ENCODE data around the gene UBTF.

- TF ChIP-seq, protein P1, sequence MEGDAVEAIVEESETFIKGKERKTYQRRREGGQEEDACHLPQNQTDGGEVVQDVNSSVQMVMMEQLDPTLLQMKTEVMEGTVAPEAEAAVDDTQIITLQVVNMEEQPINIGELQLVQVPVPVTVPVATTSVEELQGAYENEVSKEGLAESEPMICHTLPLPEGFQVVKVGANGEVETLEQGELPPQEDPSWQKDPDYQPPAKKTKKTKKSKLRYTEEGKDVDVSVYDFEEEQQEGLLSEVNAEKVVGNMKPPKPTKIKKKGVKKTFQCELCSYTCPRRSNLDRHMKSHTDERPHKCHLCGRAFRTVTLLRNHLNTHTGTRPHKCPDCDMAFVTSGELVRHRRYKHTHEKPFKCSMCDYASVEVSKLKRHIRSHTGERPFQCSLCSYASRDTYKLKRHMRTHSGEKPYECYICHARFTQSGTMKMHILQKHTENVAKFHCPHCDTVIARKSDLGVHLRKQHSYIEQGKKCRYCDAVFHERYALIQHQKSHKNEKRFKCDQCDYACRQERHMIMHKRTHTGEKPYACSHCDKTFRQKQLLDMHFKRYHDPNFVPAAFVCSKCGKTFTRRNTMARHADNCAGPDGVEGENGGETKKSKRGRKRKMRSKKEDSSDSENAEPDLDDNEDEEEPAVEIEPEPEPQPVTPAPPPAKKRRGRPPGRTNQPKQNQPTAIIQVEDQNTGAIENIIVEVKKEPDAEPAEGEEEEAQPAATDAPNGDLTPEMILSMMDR (IDR thresholded peaks at IDR 0.05): no peak
- TF ChIP-seq EP300 (IDR thresholded peaks at IDR 0.05): no peak
- no peak for TF ChIP-seq POLR2A (IDR thresholded peaks at IDR 0.05)
Observed at GRCh38 chr17:44170135-44170498, 49.4 kb downstream of the UBTF start.

Data from ovary (tissue), 3 donors.